NCI-H345 (cell line): ENCODE data around the gene PAFAH1B1.
"Not testable (repeated sequence)": the region's sequence is repeated elsewhere in the genome, so short reads cannot be mapped to it uniquely, and the experiment has no call there.

ENCODE experiments used
- DNase-seq: peaks from one replicate; lab custom pipeline; 2025; lab: John Stamatoyannopoulos, UW

Gene PAFAH1B1

GRCh38 chr17:2594722-2595599, 1.5 kb downstream of the PAFAH1B1 start:
- DNase-seq: no peak

- no peak for DNase-seq
These were observed 2.3 kb downstream of the PAFAH1B1 start for GRCh38 chr17:2595716-2596115.

GRCh38 chr17:2598166-2598565, 4.7 kb downstream of the PAFAH1B1 start:
- DNase-seq: no peak

- DNase-seq: peak; percentile 31
These were observed 9.2 kb downstream of the PAFAH1B1 start for GRCh38 chr17:2602597-2603017.

- no peak for DNase-seq
These were observed 15.0 kb downstream of the PAFAH1B1 start for GRCh38 chr17:2608350-2608913.

- no peak for DNase-seq
These were observed 15.6 kb downstream of the PAFAH1B1 start for GRCh38 chr17:2609091-2609490.

GRCh38 chr17:2610195-2611175, 17.0 kb downstream of the PAFAH1B1 start:
- DNase-seq: no peak

GRCh38 chr17:2611627-2612026, 18.2 kb downstream of the PAFAH1B1 start:
- DNase-seq: no peak

GRCh38 chr17:2612630-2613029, 19.2 kb downstream of the PAFAH1B1 start:
- DNase-seq: no peak

GRCh38 chr17:2613089-2613808, 19.8 kb downstream of the PAFAH1B1 start:
- no peak for DNase-seq

- DNase-seq: no peak
These were observed 22.4 kb downstream of the PAFAH1B1 start for GRCh38 chr17:2615882-2616281.

- DNase-seq: no peak
These were observed 27.8 kb downstream of the PAFAH1B1 start for GRCh38 chr17:2621241-2621640.

GRCh38 chr17:2621951-2622405, 28.5 kb downstream of the PAFAH1B1 start:
- not testable (repeated sequence) for DNase-seq

GRCh38 chr17:2622721-2623301, 29.4 kb downstream of the PAFAH1B1 start:
- not testable (repeated sequence) for DNase-seq

GRCh38 chr17:2624292-2624731, 30.9 kb downstream of the PAFAH1B1 start:
- DNase-seq: no peak

GRCh38 chr17:2626626-2627219, 33.3 kb downstream of the PAFAH1B1 start:
- not testable (repeated sequence) for DNase-seq

- DNase-seq: not testable (repeated sequence)
These were observed 35.5 kb downstream of the PAFAH1B1 start for GRCh38 chr17:2628922-2629321.

- DNase-seq: no peak
These were observed 37.8 kb downstream of the PAFAH1B1 start for GRCh38 chr17:2631211-2631610.

- DNase-seq: no peak
These were observed 41.0 kb downstream of the PAFAH1B1 start for GRCh38 chr17:2634361-2634960.

GRCh38 chr17:2635241-2635640, 41.8 kb downstream of the PAFAH1B1 start:
- DNase-seq: no peak
